HepG2 (cell line): Measurements from ENCODE around the gene AP4S1. TPM values are rescaled to one million over a fixed set of nuclear protein-coding genes. Genes with fewer than 3 reads are reported as not detected.

Source experiments
- BCL6 ChIP-seq: IDR thresholded peaks from 2 replicates; pipeline ENCODE4 v1.6.1; 2016; ENCODE audit warnings: missing genetic modification reagents, missing compliant biosample characterization
- FOXA3 ChIP-seq: IDR thresholded peaks from 2 replicates; pipeline ENCODE4 v1.6.1; 2016; ENCODE audit warnings: missing genetic modification reagents, missing compliant biosample characterization
- HOXA3 ChIP-seq: sonication (generic); formaldehyde crosslinking; IDR thresholded peaks from 2 replicates; pipeline ENCODE4 v1.5.0; 2020; ENCODE audit warnings: missing genetic modification reagents
- KDM2A ChIP-seq: sonication (generic); formaldehyde crosslinking; IDR thresholded peaks from 2 replicates; pipeline ENCODE4 v1.4.0; 2020; ENCODE audit warnings: low read depth, missing genetic modification reagents, borderline replicate concordance
- MEF2D ChIP-seq: sonication (generic); formaldehyde crosslinking; IDR thresholded peaks from 2 replicates; pipeline ENCODE4 v1.5.1; 2020; ENCODE audit warnings: mild to moderate bottlenecking, missing genetic modification reagents
- MEIS2 ChIP-seq: sonication (generic); formaldehyde crosslinking; IDR thresholded peaks from 2 replicates; pipeline ENCODE4 v1.9.0; 2021; ENCODE audit warnings: mild to moderate bottlenecking, missing genetic modification reagents
- NR2F2 ChIP-seq: IDR thresholded peaks from 2 replicates; pipeline ENCODE4 v1.6.1; 2012; ENCODE audit warnings: low read depth, inconsistent platforms, borderline replicate concordance
- PAXIP1 ChIP-seq: sonication (generic); formaldehyde crosslinking; conservative IDR thresholded peaks from 2 replicates; pipeline ENCODE4 v1.4.0; 2020; ENCODE audit warnings: mild to moderate bottlenecking, missing genetic modification reagents, moderate library complexity
- RXRB ChIP-seq: IDR thresholded peaks from 2 replicates; pipeline ENCODE4 v1.6.1; 2016; ENCODE audit warnings: borderline replicate concordance, missing genetic modification reagents, missing compliant biosample characterization
- SMAD1 ChIP-seq: sonication (generic); formaldehyde crosslinking; IDR thresholded peaks from 2 replicates; pipeline ENCODE4 v1.4.0; 2020; ENCODE audit warnings: missing genetic modification reagents, low read depth, mild to moderate bottlenecking, borderline replicate concordance
- ZFX ChIP-seq: sonication (generic); formaldehyde crosslinking; IDR thresholded peaks from 2 replicates; pipeline ENCODE4 v1.4.0; 2020; ENCODE audit warnings: mild to moderate bottlenecking, low read depth, missing genetic modification reagents, moderate library complexity
- ZNF264 ChIP-seq: sonication (generic); formaldehyde crosslinking; IDR thresholded peaks from 2 replicates; pipeline ENCODE4 v1.4.0; 2020; ENCODE audit warnings: missing genetic modification reagents
- ZNF280B ChIP-seq: sonication (generic); formaldehyde crosslinking; IDR thresholded peaks from 2 replicates; pipeline ENCODE4 v1.5.0; 2020; ENCODE audit warnings: missing genetic modification reagents, mild to moderate bottlenecking, borderline replicate concordance
- ZNF331 ChIP-seq: sonication (generic); formaldehyde crosslinking; IDR thresholded peaks from 2 replicates; pipeline ENCODE4 v1.4.0; 2020; ENCODE audit warnings: missing genetic modification reagents
- ZNF567 ChIP-seq: sonication (generic); formaldehyde crosslinking; IDR thresholded peaks from 2 replicates; pipeline ENCODE4 v1.8.1; 2023; ENCODE audit warnings: mild to moderate bottlenecking, missing genetic modification reagents, borderline replicate concordance
- ZNF605 ChIP-seq: sonication (generic); formaldehyde crosslinking; IDR thresholded peaks from 2 replicates; pipeline ENCODE4 v1.8.0; 2022; ENCODE audit warnings: mild to moderate bottlenecking, missing genetic modification reagents
- ZNF879 ChIP-seq: sonication (generic); formaldehyde crosslinking; IDR thresholded peaks from 2 replicates; pipeline ENCODE4 v1.8.1; 2023; ENCODE audit warnings: missing genetic modification reagents
- polyA plus RNA-seq, 8 experiments: library from polyadenylated mRNA; depleted of rRNA in 3 of 8; stranded (reverse) in 7 of 8; unstranded in 1 of 8; fragments of >200 nt; fragmentation: Illumina TruSeq in 4 of 8; extraction: Trizol in 4 of 8; gene quantifications; 2 replicates each; pipeline versions ENCODE4 v1.2.1 to v1.2.3, GENCODE V29; 2011 to 2016; ENCODE audit warnings: low read depth in 4 of 8, missing spikeins in 1 of 8, mixed read lengths in 1 of 8; ENCODE audit not compliant: insufficient read depth in 1 of 8
- total RNA-seq, 5 experiments: library from RNA; depleted of rRNA; stranded (reverse); fragments of >200 nt; fragmentation: Illumina TruSeq; extraction: Trizol; gene quantifications; 2 replicates each; pipeline ENCODE4 v1.2.3, GENCODE V29; 2016; ENCODE audit warnings: low read depth in 1 of 5
- TF ChIP-seq, protein P1 (sequence below): sonication (generic); formaldehyde crosslinking; conservative IDR thresholded peaks from 2 replicates; pipeline ENCODE4 v1.8.0; 2022; ENCODE audit warnings: mild to moderate bottlenecking, moderate library complexity, missing genetic modification reagents
- TF ChIP-seq, protein P2 (sequence below): sonication (generic); formaldehyde crosslinking; IDR thresholded peaks from 2 replicates; pipeline ENCODE4 v1.8.1; 2023; ENCODE audit warnings: missing genetic modification reagents, mild to moderate bottlenecking, borderline replicate concordance
- TF ChIP-seq, protein P3 (sequence below): sonication (generic); formaldehyde crosslinking; conservative IDR thresholded peaks from 2 replicates; pipeline ENCODE4 v1.8.1; 2023; ENCODE audit warnings: missing genetic modification reagents

AP4S1 gene
- total and polyA plus RNA-seq, 2 of the 13 experiments (the other 11 are each of a cell fraction or from before 2014, with no cell fraction given) = 3.9 to 21.1 TPM

- peak; percentile 62; the same call in 1 of the 2 replicates for TF ChIP-seq RXRB (CRISPR knock-in tag)
- TF ChIP-seq MEF2D (CRISPR knock-in tag) = peak; percentile 58; the same call in 1 of the 2 replicates
- TF ChIP-seq ZNF605 (CRISPR knock-in tag) = peak; percentile 66; the same call in 1 of the 2 replicates
- TF ChIP-seq ZFX (CRISPR knock-in tag) = 0 out of 2 replicates have a peak, but pooled peaks have one; percentile 24
- 0 out of 2 replicates have a peak, but pooled peaks have one; percentile 29 for TF ChIP-seq ZNF280B (CRISPR knock-in tag)
- peak; percentile 60 for TF ChIP-seq HOXA3 (CRISPR knock-in tag)
- TF ChIP-seq NR2F2 = peak; percentile 70
- TF ChIP-seq, protein P1, sequence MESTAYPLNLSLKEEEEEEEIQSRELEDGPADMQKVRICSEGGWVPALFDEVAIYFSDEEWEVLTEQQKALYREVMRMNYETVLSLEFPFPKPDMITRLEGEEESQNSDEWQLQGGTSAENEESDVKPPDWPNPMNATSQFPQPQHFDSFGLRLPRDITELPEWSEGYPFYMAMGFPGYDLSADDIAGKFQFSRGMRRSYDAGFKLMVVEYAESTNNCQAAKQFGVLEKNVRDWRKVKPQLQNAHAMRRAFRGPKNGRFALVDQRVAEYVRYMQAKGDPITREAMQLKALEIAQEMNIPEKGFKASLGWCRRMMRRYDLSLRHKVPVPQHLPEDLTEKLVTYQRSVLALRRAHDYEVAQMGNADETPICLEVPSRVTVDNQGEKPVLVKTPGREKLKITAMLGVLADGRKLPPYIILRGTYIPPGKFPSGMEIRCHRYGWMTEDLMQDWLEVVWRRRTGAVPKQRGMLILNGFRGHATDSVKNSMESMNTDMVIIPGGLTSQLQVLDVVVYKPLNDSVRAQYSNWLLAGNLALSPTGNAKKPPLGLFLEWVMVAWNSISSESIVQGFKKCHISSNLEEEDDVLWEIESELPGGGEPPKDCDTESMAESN (CRISPR knock-in tag) = 0 out of 2 replicates have a peak, but pooled peaks have one; percentile 32
- TF ChIP-seq ZNF264 = 0 out of 2 replicates have a peak, but pooled peaks have one; percentile 32
- 0 out of 2 replicates have a peak, but pooled peaks have one; percentile 15 for TF ChIP-seq BCL6 (CRISPR knock-in tag)
- TF ChIP-seq, protein P2, sequence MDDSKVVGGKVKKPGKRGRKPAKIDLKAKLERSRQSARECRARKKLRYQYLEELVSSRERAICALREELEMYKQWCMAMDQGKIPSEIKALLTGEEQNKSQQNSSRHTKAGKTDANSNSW (CRISPR knock-in tag) = 0 out of 2 replicates have a peak, but pooled peaks have one; percentile 54
- 0 out of 2 replicates have a peak, but pooled peaks have one; percentile 23 for TF ChIP-seq ZNF567
- TF ChIP-seq FOXA3 (CRISPR knock-in tag) = 0 out of 2 replicates have a peak, but pooled peaks have one; percentile 21
- TF ChIP-seq SMAD1 (CRISPR knock-in tag) = peak; percentile 95; the same call in 1 of the 2 replicates
- TF ChIP-seq KDM2A (CRISPR knock-in tag) = peak; percentile 67; the same call in 1 of the 2 replicates
- TF ChIP-seq, protein P3, sequence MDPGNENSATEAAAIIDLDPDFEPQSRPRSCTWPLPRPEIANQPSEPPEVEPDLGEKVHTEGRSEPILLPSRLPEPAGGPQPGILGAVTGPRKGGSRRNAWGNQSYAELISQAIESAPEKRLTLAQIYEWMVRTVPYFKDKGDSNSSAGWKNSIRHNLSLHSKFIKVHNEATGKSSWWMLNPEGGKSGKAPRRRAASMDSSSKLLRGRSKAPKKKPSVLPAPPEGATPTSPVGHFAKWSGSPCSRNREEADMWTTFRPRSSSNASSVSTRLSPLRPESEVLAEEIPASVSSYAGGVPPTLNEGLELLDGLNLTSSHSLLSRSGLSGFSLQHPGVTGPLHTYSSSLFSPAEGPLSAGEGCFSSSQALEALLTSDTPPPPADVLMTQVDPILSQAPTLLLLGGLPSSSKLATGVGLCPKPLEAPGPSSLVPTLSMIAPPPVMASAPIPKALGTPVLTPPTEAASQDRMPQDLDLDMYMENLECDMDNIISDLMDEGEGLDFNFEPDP (CRISPR knock-in tag) = peak; percentile 62; the same call in 1 of the 2 replicates
- TF ChIP-seq ZNF879 = peak; percentile 89; the same call in 1 of the 2 replicates
- TF ChIP-seq PAXIP1 (CRISPR knock-in tag) = peak; percentile 56
- peak; percentile 14; the same call in 1 of the 2 replicates for TF ChIP-seq ZNF331 (CRISPR knock-in tag)
- peak; percentile 52; the same call in 1 of the 2 replicates for TF ChIP-seq MEIS2 (CRISPR knock-in tag)
Observed at GRCh38 chr14:31052905-31053586, 27.6 kb downstream of the AP4S1 start (continued).
